Iris pigment epithelial cell (primary cell): Measurements from ENCODE around the gene SUFU.
A peak's percentile ranks its signal among the peaks of the same experiment; 100 is the strongest.
"Not testable (repeated sequence)": the region's sequence is repeated elsewhere in the genome, so short reads cannot be mapped to it uniquely, and the experiment has no call there.

Source experiments
- DNase-seq: peaks from one replicate; pipeline ENCODE4 v3.0.0-alpha.2; 2011; ENCODE audit warnings: low read depth

SUFU gene

GRCh38 chr10:102514487-102515311 is 10.9 kb downstream of the SUFU start:
- DNase-seq: no peak

GRCh38 chr10:102515724-102516123 is 12.0 kb downstream of the SUFU start:
- DNase-seq: no peak

DNA sequence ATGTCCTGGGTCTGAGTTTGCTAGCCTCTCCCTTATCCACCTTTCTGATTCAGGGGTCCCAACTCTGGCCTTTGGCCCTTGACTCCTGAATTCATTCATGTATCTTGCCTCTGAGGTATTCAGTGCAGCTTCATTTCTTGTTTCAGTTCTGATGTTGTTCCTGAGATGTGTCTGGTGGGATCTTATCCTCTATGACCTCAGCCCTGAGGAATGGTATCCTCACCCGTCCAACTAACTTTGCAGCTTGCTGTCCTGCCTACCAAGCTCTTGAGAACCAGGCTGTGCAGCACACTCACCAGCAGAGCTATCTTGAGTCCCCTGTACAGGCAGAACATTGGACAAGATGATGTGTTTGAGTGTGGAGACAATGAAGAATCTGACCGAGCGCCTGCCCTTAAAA is 13.8 kb downstream of the SUFU start:
- peak; percentile 83 for DNase-seq

- no peak for DNase-seq
Measured at GRCh38 chr10:102519246-102519825, 15.6 kb downstream of the SUFU start.

DNA sequence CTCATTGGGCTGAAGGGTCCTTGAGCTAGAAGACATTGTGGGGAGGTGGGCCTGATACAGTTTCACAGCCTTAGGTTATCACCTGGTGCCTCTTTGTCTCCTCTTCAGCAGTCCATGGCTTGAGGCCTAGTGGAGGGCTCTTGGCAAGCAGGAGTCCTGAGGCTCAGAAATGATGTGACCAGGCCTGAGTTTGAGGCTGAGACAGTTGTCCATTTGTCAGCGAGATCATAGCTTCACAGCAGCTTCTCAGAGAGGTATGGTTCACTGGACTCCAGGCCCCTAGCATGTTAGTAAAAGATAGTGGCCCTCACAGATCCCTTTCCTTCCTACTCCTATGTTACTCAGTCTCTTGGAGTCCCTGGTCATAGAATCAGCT is 19.1 kb downstream of the SUFU start:
- DNase-seq: no peak

- DNase-seq: peak; percentile 72
Measured at GRCh38 chr10:102523250-102524029, 19.7 kb downstream of the SUFU start.

DNA sequence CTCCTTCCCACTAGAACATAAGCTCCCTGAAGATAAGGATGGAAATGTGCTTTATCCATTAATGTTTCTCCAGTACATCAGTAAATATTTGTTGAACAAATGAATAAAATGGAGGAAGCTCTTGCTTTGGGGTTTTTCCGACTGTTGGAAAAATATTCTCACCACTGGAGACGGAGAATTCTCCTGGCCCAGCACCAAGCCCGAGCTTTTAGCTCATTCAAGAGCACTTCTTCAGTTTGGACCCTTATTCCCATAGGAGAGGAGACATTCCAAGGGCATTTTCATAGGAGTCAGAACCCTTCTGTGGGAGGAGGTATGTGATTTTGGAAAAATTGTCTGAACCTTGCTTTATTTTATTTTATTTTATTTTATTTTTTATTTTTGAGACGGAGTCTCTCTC is 21.0 kb downstream of the SUFU start:
- DNase-seq: no peak

- no peak for DNase-seq
Measured at GRCh38 chr10:102527546-102527945, 23.8 kb downstream of the SUFU start.

DNA sequence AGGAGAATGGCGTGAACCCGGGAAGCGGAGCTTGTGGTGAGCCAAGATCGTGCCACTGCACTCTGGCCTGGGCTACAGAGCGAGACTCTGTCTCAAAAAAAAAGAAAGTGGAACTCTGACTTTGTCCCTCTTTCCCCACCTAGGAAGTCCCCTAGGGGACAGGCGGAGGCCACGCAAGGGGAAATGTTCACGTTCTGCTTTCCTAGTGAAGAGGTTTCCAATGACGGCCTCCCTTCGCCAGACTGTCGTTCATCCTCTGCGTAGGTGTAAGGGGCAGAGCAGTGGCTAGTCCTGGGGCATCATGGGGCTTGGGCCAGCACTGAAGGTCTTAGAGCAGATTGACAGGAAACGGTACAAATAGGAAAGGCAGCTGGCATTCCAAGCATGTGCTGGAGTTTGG is 30.6 kb downstream of the SUFU start:
- DNase-seq: no peak

DNA sequence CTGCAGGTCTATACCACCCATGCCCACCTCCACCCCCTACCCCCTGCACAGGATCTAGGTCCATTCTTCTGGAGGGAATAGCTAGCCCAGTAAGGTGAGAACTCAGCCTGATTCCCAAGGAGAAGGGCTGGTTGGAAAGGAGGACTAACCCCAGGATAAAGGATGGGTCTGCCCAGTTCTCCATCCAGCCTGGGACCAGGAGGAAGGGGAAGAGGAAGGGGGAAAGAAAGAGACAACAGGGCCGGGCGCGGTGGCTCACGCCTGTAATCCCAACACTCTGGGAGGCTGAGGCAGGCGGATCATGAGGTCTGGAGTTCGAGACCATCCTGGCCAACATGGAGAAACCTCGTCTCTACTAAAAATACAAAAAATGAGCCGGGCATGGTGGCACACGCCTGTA is 31.2 kb downstream of the SUFU start:
- DNase-seq: not testable (repeated sequence)

DNA sequence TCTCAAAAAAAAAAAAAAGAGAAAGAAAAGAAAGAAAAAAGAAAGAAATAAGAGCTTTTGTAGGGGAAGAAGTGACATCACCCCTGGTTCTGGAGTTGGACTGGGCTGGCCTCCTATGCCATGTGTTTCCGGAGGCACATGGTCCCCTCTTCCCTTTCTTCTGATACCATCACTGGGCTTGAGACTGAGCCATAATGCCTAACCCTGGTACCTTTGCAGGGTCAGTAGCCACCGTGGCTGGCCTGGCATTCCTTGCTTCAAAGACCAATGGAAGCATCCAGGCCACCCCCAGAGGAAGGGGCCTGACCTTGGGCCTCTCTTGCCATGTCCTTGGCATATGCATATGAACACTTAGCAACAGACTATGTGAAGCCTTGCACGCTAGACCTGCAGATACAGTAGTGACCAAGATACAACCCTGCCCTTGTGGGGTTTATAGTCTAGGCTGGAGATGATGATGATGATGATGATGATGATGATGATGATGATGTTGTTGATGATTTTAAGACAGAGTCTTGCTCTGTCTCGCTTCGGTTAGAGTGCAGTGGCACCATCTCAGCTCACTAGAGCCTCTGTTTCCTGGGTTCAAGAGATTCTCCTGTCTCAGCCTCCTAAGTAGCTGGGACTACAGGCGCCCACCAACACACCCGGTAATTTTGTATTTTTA is 31.8 kb downstream of the SUFU start:
- DNase-seq: no peak

DNA sequence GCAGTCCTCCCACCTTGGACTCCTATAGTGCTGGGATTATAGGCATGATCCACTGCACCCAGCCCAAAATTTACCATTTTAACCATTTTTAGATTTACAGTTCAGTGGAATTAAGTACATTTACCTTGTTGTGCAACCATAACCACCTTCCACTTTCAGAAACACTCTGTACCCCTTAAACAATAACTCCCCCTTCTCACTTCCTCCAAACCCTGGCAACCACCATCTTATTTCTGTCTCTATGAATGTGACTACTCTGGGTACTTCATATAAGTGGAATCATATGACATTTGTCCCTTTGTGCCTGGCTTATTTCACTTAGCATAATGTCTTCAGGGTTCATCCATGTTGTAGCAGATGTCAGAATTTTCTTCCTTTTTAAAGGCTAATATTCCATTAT is 33.6 kb downstream of the SUFU start:
- DNase-seq: no peak

DNA sequence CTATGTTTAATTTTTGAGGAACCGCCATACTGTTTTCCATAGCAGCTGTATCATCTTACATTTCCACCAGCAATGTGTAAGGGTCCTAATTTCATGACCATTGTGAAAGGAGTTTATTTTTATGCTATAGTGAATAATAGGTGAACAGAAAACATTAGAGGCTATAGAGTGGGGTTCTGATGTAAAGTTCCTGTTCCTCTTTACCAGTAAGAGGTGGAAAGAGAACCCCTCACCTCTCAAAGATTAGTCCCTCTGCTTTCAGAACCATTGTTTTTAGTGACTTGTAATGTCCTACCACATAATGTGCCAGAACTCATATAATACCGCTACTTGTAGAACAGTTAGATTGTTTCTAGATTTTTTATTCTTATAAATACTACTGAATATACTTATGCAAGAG is 34.2 kb downstream of the SUFU start:
- no peak for DNase-seq

GRCh38 chr10:102538811-102539210 is 35.0 kb downstream of the SUFU start:
- no peak for DNase-seq

DNA sequence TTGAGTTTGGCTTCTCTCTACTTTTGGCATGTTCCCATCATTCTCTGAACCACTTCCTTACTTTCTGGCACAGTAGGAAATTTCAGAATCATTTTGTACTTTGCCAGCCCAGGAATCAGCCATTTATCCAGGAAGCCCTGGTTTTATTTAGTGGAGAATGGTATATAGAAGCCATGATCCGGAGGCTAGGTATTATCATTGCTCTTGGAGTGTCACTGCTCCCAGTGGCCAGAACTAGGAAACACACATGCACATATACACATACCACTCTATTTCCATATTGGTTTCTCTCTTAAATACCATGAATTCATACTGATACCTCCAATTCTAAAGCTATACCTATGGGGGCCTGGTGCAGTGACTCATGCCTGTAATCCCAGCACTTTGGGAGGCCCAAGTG is 36.3 kb downstream of the SUFU start:
- peak; percentile 35 for DNase-seq

DNA sequence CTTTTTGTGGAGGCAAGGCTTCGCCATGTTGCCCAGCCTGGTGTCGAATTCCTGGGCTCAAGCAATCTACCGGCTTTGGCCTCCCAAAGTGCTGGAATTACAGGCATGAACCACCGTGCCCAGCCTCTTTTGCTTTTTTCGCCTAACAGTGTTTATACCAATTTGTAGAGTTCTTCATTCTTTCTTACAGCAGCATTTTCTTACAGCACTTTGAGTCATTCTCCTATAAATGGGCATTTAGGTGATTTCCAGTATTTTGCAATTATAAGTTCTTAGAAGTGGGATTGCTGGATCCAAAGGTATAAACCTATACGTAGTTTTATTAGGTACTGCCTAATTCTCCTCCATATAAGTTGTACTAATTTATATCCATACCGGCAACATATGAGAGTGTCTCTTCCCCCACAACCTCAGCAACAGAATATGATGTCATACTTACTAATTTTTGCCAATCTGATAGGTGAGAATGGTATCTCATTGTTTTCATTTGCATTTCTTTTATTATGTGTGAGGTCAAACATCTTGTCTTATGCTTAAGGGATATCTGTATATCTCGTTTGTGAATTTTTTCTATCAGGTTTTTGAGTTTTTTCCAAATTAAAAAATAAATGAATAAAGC is 39.1 kb downstream of the SUFU start:
- DNase-seq: peak; percentile 78

DNA sequence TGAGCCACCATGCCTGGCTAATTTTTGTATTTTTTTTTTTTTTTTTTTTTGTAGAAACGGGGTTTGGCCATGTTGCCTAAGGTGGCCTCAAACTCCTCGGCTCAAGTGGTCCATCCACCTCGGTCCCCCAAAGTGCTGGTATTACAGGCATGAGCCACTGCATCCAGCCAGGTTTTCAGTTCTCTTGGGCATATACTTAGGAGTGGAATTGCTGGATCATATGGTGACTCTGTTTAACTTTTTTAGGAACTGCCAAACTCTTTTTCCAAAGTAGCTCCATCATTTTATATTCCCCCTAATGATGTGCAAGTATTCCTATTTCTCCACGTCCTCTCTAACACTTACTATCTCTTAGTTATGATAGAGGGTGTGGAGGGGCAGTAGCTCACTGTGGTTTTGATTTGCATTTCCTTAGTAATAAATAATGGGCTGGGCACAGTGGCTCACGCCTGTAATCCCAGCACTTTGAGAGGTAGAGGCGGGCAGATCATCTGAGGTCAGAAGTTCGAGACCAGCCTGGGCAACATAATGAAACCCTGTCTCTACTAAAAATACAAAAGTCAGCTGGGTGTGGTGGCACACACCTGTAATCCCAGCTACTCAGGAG is 41.6 kb downstream of the SUFU start:
- no peak for DNase-seq

GRCh38 chr10:102545997-102546396 is 42.2 kb downstream of the SUFU start:
- no peak for DNase-seq

GRCh38 chr10:102546606-102547320 is 43.0 kb downstream of the SUFU start:
- peak; percentile 79 for DNase-seq

- DNase-seq: no peak
Measured at GRCh38 chr10:102549549-102549948, 45.8 kb downstream of the SUFU start.

DNA sequence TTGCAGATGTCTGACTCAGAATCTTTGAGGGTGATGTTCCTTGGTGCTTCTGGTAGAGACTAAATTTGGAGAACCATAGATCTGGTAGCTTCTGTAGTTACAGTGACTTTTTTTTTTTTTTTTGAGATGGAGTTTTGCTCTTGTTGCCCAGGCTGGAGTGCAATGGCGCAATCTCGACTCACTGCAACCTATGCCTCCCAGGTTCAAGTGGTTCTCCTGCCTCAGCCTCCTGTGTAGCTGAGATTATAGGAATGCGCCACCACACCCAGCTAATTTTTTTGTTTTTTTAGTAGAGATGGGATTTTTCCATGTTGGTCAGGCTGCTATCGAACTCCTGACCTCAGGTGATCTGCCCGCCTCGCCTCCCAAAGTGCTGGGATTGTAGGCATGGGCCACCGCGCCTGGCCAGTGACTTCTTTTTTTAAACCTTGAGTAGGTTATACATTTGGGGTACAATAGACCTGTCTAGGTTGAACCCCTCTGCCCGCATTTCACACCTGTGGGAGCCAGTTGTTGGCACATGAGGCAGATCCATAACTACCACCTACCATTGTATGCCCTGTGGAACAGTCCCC is 47.0 kb downstream of the SUFU start:
- no peak for DNase-seq
